SU-DHL-6 (cell line): Measurements from ENCODE around the gene CIAO3.

Experiments used
- EZH2phosphoT487 ChIP-seq: fragments of 200-600 bp; sonication (generic), shearing (Covaris generic); conservative IDR thresholded peaks from 2 replicates; pipeline ENCODE4 v1.6.1; 2018; ENCODE audit warnings: mild to moderate bottlenecking, antibody characterized with exemption, low read length, moderate library complexity, mixed read lengths
- TF ChIP-seq, protein P1 (sequence below): fragments of 200-600 bp; sonication (generic); IDR thresholded peaks from one replicate; pipeline ENCODE4 v1.5.1; 2017; ENCODE audit warnings: antibody characterized with exemption, mild to moderate bottlenecking, low read length, moderate library complexity; ENCODE audit not compliant: insufficient read depth, poor library complexity, severe bottlenecking

DNA sequence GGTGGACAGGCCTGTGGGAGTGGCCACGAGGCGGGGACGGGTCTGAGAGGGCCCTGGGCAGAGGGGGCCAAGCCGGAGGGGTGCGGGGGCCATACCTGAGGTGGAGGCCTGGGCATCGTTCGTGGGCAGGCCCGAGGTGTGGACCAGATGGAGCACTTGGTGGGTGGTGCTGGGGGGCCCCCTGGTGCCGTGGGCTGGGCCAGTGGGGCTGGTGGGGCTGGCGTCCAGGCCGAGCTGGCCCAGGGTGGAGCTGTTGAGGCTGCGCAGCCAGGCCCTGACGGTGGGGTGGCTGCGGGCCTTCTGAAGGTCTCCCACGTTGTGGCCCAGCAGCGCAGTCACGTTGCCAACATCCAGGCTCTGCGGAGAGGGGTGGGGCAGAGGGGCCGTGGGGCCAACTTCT is 29.1 kb upstream of the CIAO3 start:
- TF ChIP-seq, protein P1, sequence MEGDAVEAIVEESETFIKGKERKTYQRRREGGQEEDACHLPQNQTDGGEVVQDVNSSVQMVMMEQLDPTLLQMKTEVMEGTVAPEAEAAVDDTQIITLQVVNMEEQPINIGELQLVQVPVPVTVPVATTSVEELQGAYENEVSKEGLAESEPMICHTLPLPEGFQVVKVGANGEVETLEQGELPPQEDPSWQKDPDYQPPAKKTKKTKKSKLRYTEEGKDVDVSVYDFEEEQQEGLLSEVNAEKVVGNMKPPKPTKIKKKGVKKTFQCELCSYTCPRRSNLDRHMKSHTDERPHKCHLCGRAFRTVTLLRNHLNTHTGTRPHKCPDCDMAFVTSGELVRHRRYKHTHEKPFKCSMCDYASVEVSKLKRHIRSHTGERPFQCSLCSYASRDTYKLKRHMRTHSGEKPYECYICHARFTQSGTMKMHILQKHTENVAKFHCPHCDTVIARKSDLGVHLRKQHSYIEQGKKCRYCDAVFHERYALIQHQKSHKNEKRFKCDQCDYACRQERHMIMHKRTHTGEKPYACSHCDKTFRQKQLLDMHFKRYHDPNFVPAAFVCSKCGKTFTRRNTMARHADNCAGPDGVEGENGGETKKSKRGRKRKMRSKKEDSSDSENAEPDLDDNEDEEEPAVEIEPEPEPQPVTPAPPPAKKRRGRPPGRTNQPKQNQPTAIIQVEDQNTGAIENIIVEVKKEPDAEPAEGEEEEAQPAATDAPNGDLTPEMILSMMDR = no peak
- TF ChIP-seq EZH2phosphoT487 = no peak
